Measurements from ENCODE around the gene PDHX. TPM values are rescaled to one million over a fixed set of nuclear protein-coding genes. Genes with fewer than 3 reads are reported as not detected.

PDHX gene
- total and polyA plus RNA-seq, 5 experiments from 2014 or later = 14.3 to 46.6 (median 15.4) TPM

Small RNA genes within 50 kb of the gene (microRNA-seq; reads per million reads assigned to microRNA genes)
- not detected for gene MIR1343 (ENCODE audit: borderline microRNAs expressed)

Other genes starting within 250 kb of the PDHX start
- gene APIP, start 239 bp upstream of the PDHX start, total RNA-seq = 10 to 100 TPM; 20.6 to 23.2 TPM
- 10 to 100 TPM; 15.1 to 17.4 (median 15.5) TPM for gene APIP, start 239 bp upstream of the PDHX start, polyA plus RNA-seq
- 100 to 1,000 TPM; 650 to 703 TPM for gene CD44, start 222.6 kb downstream of the PDHX start, total RNA-seq
- 100 to 1,000 TPM; 291 TPM for gene CD44, start 222.6 kb downstream of the PDHX start, polyA plus RNA-seq

Data from naive thymus-derived CD8-positive, alpha-beta T cell (primary cell).